H1 (cell line): ENCODE measurements around the gene GALNT2. TPM values are rescaled to one million over a fixed set of nuclear protein-coding genes. Genes with fewer than 3 reads are reported as not detected.

Source experiments
- CTCF ChIA-PET: fragments of 300-600 bp; sonication (Branson Sonifier 250); formaldehyde crosslinking; loops from one replicate; lab custom pipeline; 2021; ENCODE audit not compliant: partially characterized antibody; lab: Charles Lee
- POLR2A ChIA-PET: fragments of 300-600 bp; sonication (Branson Sonifier 250); formaldehyde crosslinking; loops from one replicate; lab custom pipeline; 2021; ENCODE audit warnings: inconsistent platforms; ENCODE audit not compliant: partially characterized antibody; lab: Charles Lee
- DNase-seq, 2 experiments: peaks; one replicate each; pipeline versions ENCODE4 v3.0.0 to v3.0.0-alpha.2; 2010 to 2022; ENCODE audit warnings: low spot score in 2 of 2, low read depth in 1 of 2, mixed read lengths in 1 of 2
- FAIRE-seq: peaks from 2 replicates; lab custom pipeline; 2011; peaks lifted over from hg19 to GRCh38; lab: Jason Lieb, UNC
- H2AFZ ChIP-seq: 2 replicates; pipeline ENCODE4 v1.8.1; 2012; ENCODE audit warnings: low read length, inconsistent platforms
- H2AK5ac ChIP-seq: 2 replicates; pipeline ENCODE4 v1.6.1; 2013; ENCODE audit warnings: low read depth, low read length
- H2BK120ac ChIP-seq: replicated peaks from 2 replicates; pipeline ENCODE3; 2013; ENCODE audit warnings: low read depth, low read length, inconsistent platforms
- H2BK12ac ChIP-seq: 2 replicates; pipeline ENCODE4 v1.6.1; 2013; ENCODE audit warnings: low read depth, low read length
- H2BK15ac ChIP-seq: 2 replicates; pipeline ENCODE4 v1.6.1; 2013; ENCODE audit warnings: low read length
- H2BK20ac ChIP-seq: 2 replicates; pipeline ENCODE4 v1.6.1; 2013; ENCODE audit warnings: low read length
- H2BK5ac ChIP-seq: 2 replicates; pipeline ENCODE4 v1.6.1; 2013; ENCODE audit warnings: low read depth, low read length
- H3K14ac ChIP-seq: 2 replicates; pipeline ENCODE4 v1.6.1; 2013; ENCODE audit warnings: inconsistent platforms; ENCODE audit not compliant: insufficient read length
- H3K18ac ChIP-seq: 2 replicates; pipeline ENCODE4 v1.6.1; 2013; ENCODE audit warnings: low read length; ENCODE audit errors: extremely low read depth
- H3K23ac ChIP-seq: 2 replicates; pipeline ENCODE4 v1.6.1; 2013; ENCODE audit warnings: inconsistent platforms; ENCODE audit not compliant: insufficient read length
- H3K23me2 ChIP-seq: 2 replicates; pipeline ENCODE4 v1.6.1; 2013; ENCODE audit warnings: low read depth, low read length
- H3K27ac ChIP-seq: 2 replicates; pipeline ENCODE4 v1.6.1; 2011; ENCODE audit warnings: low read depth, low read length, inconsistent platforms
- H3K27me3 ChIP-seq, 4 experiments: replicated peaks in 1 of 4; 1 replicate in 1 of 4; 2 replicates in 3 of 4; pipeline versions ENCODE4 v1.6.1 to v1.8.1; 2011 to 2013; ENCODE audit warnings: low read length in 3 of 4, mild to moderate bottlenecking in 3 of 4, inconsistent platforms in 2 of 4, mixed read lengths in 2 of 4, moderate library complexity in 1 of 4; ENCODE audit not compliant: control insufficient read depth in 3 of 4, insufficient read depth in 3 of 4; ENCODE audit errors: extremely low read depth in 1 of 4
- H3K36me3 ChIP-seq, 4 experiments: 2 replicates each; pipeline versions ENCODE4 v1.6.1 to v1.8.1; 2011 to 2013; ENCODE audit warnings: mild to moderate bottlenecking in 4 of 4, low read length in 3 of 4, moderate library complexity in 2 of 4, control low read depth in 1 of 4, inconsistent platforms in 1 of 4; ENCODE audit not compliant: insufficient read depth in 4 of 4, control insufficient read depth in 2 of 4
- H3K4ac ChIP-seq: replicated peaks from 2 replicates; pipeline ENCODE3; 2013; ENCODE audit warnings: low read length, low read depth, mixed read lengths, inconsistent platforms; ENCODE audit not compliant: insufficient read length
- H3K4me1 ChIP-seq, 4 experiments: replicated peaks in 1 of 4; 1 replicate in 1 of 4; 2 replicates in 3 of 4; pipeline versions ENCODE4 v1.6.1 to v1.8.1; 2011 to 2013; ENCODE audit warnings: low read length in 3 of 4, inconsistent platforms in 2 of 4, mixed read lengths in 1 of 4; ENCODE audit not compliant: insufficient read depth in 4 of 4, control insufficient read depth in 3 of 4
- H3K4me2 ChIP-seq, 2 experiments: 2 replicates each; pipeline versions ENCODE4 v1.6.1 to v1.8.1; 2011 to 2013; ENCODE audit warnings: low read depth in 2 of 2, low read length in 2 of 2, control low read depth in 1 of 2, inconsistent platforms in 1 of 2, mild to moderate bottlenecking in 1 of 2; ENCODE audit not compliant: insufficient read depth in 1 of 2
- H3K4me3 ChIP-seq, 4 experiments: fragments of 200-600, 300-600 bp in 1 of 4; sonication (generic), shearing (Covaris generic), sonication (Bioruptor Twin) in 1 of 4; 2 replicates each; pipeline versions ENCODE4 v1.5.1 to v1.8.1; 2011 to 2016; ENCODE audit warnings: low read length in 4 of 4, low read depth in 3 of 4, control low read depth in 2 of 4, inconsistent platforms in 2 of 4, mild to moderate bottlenecking in 2 of 4, mixed read lengths in 1 of 4, moderate library complexity in 1 of 4; ENCODE audit not compliant: insufficient read depth in 2 of 4; ENCODE audit errors: extremely low read depth in 1 of 4
- H3K56ac ChIP-seq: replicated peaks from 2 replicates; pipeline ENCODE3; 2013; ENCODE audit warnings: low read depth, mild to moderate bottlenecking, mixed read lengths, low read length, inconsistent platforms; ENCODE audit not compliant: insufficient read length
- H3K79me1 ChIP-seq: 2 replicates; pipeline ENCODE4 v1.6.1; 2013; ENCODE audit warnings: low read depth, low read length, control low read depth
- H3K79me2 ChIP-seq, 2 experiments: 2 replicates each; pipeline versions ENCODE4 v1.6.1 to v1.8.1; 2012 to 2013; ENCODE audit warnings: low read length in 2 of 2, mild to moderate bottlenecking in 2 of 2, inconsistent platforms in 1 of 2; ENCODE audit not compliant: insufficient read depth in 2 of 2, control insufficient read depth in 1 of 2
- H3K9ac ChIP-seq, 4 experiments: replicated peaks in 1 of 4; 1 replicate in 1 of 4; 2 replicates in 3 of 4; pipeline versions ENCODE4 v1.6.1 to v1.8.1; 2011 to 2013; ENCODE audit warnings: low read depth in 3 of 4, low read length in 3 of 4, control low read depth in 2 of 4, mild to moderate bottlenecking in 2 of 4, moderate library complexity in 2 of 4, inconsistent platforms in 1 of 4; ENCODE audit errors: extremely low read depth in 1 of 4
- H3K9me3 ChIP-seq, 2 experiments: 2 replicates each; pipeline versions ENCODE4 v1.6.1 to v1.8.1; 2012 to 2013; ENCODE audit warnings: mild to moderate bottlenecking in 2 of 2, moderate library complexity in 2 of 2, control low read depth in 1 of 2, inconsistent platforms in 1 of 2, low read depth in 1 of 2, low read length in 1 of 2, mixed read lengths in 1 of 2; ENCODE audit not compliant: insufficient read depth in 2 of 2
- H4K20me1 ChIP-seq, 2 experiments: replicated peaks in 1 of 2; 2 replicates each; pipeline versions ENCODE3 to v1.8.1; 2011 to 2013; ENCODE audit warnings: inconsistent platforms in 2 of 2, low read length in 2 of 2, mild to moderate bottlenecking in 1 of 2; ENCODE audit not compliant: insufficient read depth in 2 of 2, control insufficient read depth in 1 of 2
- H4K5ac ChIP-seq: 2 replicates; pipeline ENCODE4 v1.6.1; 2013; ENCODE audit warnings: low read length, low read depth, mixed read lengths, inconsistent platforms; ENCODE audit not compliant: insufficient read length
- H4K8ac ChIP-seq: 2 replicates; pipeline ENCODE4 v1.8.0; 2013; ENCODE audit warnings: mild to moderate bottlenecking, moderate library complexity, low read length, inconsistent platforms; ENCODE audit not compliant: insufficient read depth; ENCODE audit errors: extremely low read depth
- H4K91ac ChIP-seq: replicated peaks from 2 replicates; pipeline ENCODE3; 2013; ENCODE audit warnings: low read length, mixed read lengths, inconsistent platforms; ENCODE audit not compliant: insufficient read length
- CBX5 ChIP-seq: fragments of 300-800, 300-1000 bp; sonication (generic); IDR thresholded peaks from 2 replicates; pipeline ENCODE4 v1.7.1; 2016; ENCODE audit warnings: antibody characterized with exemption, low read length, low read depth
- CHD2 ChIP-seq: IDR thresholded peaks from 2 replicates; pipeline ENCODE4 v1.6.1; 2012; ENCODE audit warnings: low read length, improper control_type of control experiment
- CTBP2 ChIP-seq: IDR thresholded peaks from 2 replicates; pipeline ENCODE4 v1.7.0; 2011; ENCODE audit warnings: borderline replicate concordance, mild to moderate bottlenecking, moderate library complexity, mixed read lengths, low read length; ENCODE audit not compliant: insufficient read depth, insufficient read length
- HDAC6 ChIP-seq: IDR thresholded peaks from one replicate; pipeline ENCODE4 v1.7.1; 2012; ENCODE audit warnings: low read depth, mild to moderate bottlenecking, inconsistent platforms, low read length, moderate library complexity
- JUND ChIP-seq: IDR thresholded peaks from 2 replicates; pipeline ENCODE4 v1.6.1; 2011; ENCODE audit warnings: mild to moderate bottlenecking, improper control_type of control experiment, low read length
- KDM1A ChIP-seq: fragments of 200-600, 300-600 bp; sonication (generic); IDR thresholded peaks from 2 replicates; pipeline ENCODE4 v1.7.1; 2016; ENCODE audit warnings: mild to moderate bottlenecking, low read length, borderline replicate concordance
- KDM4A ChIP-seq: IDR thresholded peaks from one replicate; pipeline ENCODE4 v1.7.1; 2012; ENCODE audit warnings: low read depth, mild to moderate bottlenecking, moderate library complexity, low read length, inconsistent platforms; ENCODE audit not compliant: severe bottlenecking
- POLR2AphosphoS5 ChIP-seq: IDR thresholded peaks from 2 replicates; pipeline ENCODE4 v1.6.1; 2011; ENCODE audit warnings: low read depth, low read length
- RFX5 ChIP-seq: IDR thresholded peaks from 2 replicates; pipeline ENCODE4 v1.6.1; 2011; ENCODE audit warnings: low read depth, low read length, improper control_type of control experiment, borderline replicate concordance
- SP1 ChIP-seq: IDR thresholded peaks from 2 replicates; pipeline ENCODE4 v1.6.1; 2011; ENCODE audit warnings: low read depth, low read length
- TAF1 ChIP-seq: IDR thresholded peaks from 2 replicates; pipeline ENCODE4 v1.6.1; 2011; ENCODE audit warnings: mild to moderate bottlenecking, low read depth, low read length
- WGBS, 2 experiments: shearing (Covaris generic) in 1 of 2; methylation state at CpG; one replicate each; pipeline versions ENCODE4 v1.1.6 to v1.1.7; 2013 to 2015; ENCODE audit warnings: low lambda C conversion rate in 2 of 2, mixed read lengths in 2 of 2, inconsistent platforms in 1 of 2, low coverage in 1 of 2, missing lambda C conversion rate in 1 of 2; ENCODE audit not compliant: insufficient replicate concordance in 2 of 2, insufficient coverage in 1 of 2, insufficient read length in 1 of 2; ENCODE audit errors: extremely low coverage in 1 of 2, missing lambda C conversion rate in 1 of 2; 5-methylcytosine and 5-hydroxymethylcytosine counted together
- polyA plus RNA-seq, 7 experiments: library from polyadenylated mRNA; depleted of rRNA in 3 of 7; stranded (reverse) in 5 of 7; unstranded in 2 of 7; fragments of >200 nt in 5 of 7; fragments of 200-250 nt in 2 of 7; gene quantifications; 1 replicate in 5 of 7; 2 replicates in 1 of 7; 4 replicates in 1 of 7; pipeline versions ENCODE4 v1.2.1 to v1.2.3, GENCODE V29; 2011 to 2013; ENCODE audit warnings: missing spikeins in 2 of 7, mixed read lengths in 2 of 7
- total RNA-seq: library from RNA; stranded (reverse); fragmentation: NEBNext Ultra II Directional; extraction: Animal tissue kit (Norgen Biotek cat#: 25700); gene quantifications from 2 replicates; pipeline ENCODE4 v1.2.1, GENCODE V29; 2021
- TF ChIP-seq, protein P1 (sequence below): IDR thresholded peaks from 2 replicates; pipeline ENCODE4 v1.6.1; 2012; ENCODE audit warnings: inconsistent platforms

Gene GALNT2
- total and polyA plus RNA-seq, 2 of the 8 experiments (the other 6 are each of a cell fraction or from before 2014, with no cell fraction given) = 34.5 to 75.3 TPM

DNA sequence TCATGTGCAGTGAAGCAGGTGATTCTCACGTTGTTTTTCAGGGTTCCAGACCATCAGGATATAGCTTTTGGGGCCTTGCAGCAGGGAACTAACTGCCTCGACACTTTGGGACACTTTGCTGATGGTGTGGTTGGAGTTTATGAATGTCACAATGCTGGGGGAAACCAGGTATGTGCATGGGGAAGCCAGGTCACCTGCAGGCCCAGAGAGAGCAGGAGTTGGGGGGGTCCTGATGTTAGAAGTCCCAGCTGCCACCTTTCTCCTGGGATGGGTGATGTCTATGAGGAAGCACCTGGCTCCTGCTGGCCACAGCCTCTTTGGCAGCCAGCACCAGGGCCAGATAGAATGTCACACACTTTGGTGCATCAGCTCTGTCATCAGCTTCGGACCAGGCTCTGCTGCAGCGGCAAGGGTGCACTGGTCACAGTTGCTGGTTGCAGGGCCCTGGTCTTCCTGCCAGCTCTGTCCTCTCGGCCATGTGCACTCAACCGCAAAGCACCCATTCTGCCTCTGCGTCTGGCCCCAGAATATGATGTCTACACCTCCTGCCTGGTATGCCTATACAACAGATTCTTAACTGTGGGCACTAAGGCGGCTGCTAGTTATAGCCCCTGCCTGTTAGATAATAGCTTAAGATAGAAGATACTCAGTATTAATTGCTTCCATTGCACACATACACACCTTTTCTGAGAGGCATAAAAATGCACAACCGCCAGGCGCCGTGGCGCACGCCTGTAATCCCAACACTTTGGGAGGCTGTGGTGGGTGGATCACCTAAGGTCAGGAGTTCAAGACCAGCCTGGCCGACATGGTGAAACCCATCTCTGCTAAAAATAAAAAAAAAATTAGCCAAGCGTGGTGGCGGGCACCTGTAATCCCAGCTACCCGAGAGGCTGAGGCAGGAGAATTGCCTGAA lies 198.4 kb downstream of the GALNT2 start:
- H3K4me1 ChIP-seq = peaks cover 0 to 5% (median 1%) of the 10 kb centered on the region in 4 experiments; a peak in 3 of 7 replicates
- FAIRE-seq = no peak
- no peak for TF ChIP-seq HDAC6
- no peak for TF ChIP-seq KDM1A
- no peak for TF ChIP-seq POLR2AphosphoS5
- TF ChIP-seq, protein P1, sequence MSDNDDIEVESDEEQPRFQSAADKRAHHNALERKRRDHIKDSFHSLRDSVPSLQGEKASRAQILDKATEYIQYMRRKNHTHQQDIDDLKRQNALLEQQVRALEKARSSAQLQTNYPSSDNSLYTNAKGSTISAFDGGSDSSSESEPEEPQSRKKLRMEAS = no peak
- no peak for TF ChIP-seq CHD2
- TF ChIP-seq RFX5 = no peak
- no peak for TF ChIP-seq JUND
- TF ChIP-seq CBX5 = no peak
- no peak for TF ChIP-seq KDM4A
- no peak for TF ChIP-seq SP1
- no peak for TF ChIP-seq CTBP2
- no peak for TF ChIP-seq TAF1

More for the DNA sequence above, 198.4 kb downstream of the GALNT2 start:
- Histone ChIP-seq H3K27ac (no peak overlapping the region), H2BK20ac (no peak overlapping the region), H2AFZ (no peak overlapping the region), H4K8ac (no peak overlapping the region), H3K9ac (no peak overlapping the region), H2BK15ac (no peak overlapping the region), H3K36me3 (peaks cover 0 to 13% (median 11%) of the 10 kb centered on the region in 4 experiments; a peak in 6 of 8 replicates), H3K18ac (no peak overlapping the region), H3K79me2 (no peaks in the 10 kb centered on the region), H3K14ac (no peak overlapping the region), H2BK5ac (no peak overlapping the region), H2BK12ac (no peak overlapping the region), H3K9me3 (no peaks in the 10 kb centered on the region), H3K23me2 (no peaks in the 10 kb centered on the region), H3K23ac (no peak overlapping the region), H4K91ac (no peak overlapping the region), H4K5ac (no peak overlapping the region), H3K4ac (no peak overlapping the region), H3K4me3 (no peak overlapping the region), H2AK5ac (no peak overlapping the region), H4K20me1 (no peaks in the 10 kb centered on the region), H3K79me1 (no peaks in the 10 kb centered on the region), H3K56ac (no peak overlapping the region), H3K4me2 (no peak overlapping the region), H3K27me3 (no peaks in the 10 kb centered on the region), H2BK120ac (no peak overlapping the region)
- 95% methylated on average over 17 of the region's 17 CpGs; no CpG with 5 or more reads in 1 of the 2 experiments for WGBS, 2 experiments
- CTCF ChIA-PET = interaction anchor here (0.6 to 1.5 kb wide), 7 partner anchors 12 to 594 kb away, joined by 3 to 4 read pairs (median 3); no protein-coding TSS in a partner anchor
- DNase-seq = no peak
- POLR2A ChIA-PET = interaction anchor here (0.6 kb wide), 2 partner anchors 8 to 889 kb away, joined by 3 to 5 read pairs; no protein-coding TSS in a partner anchor
